Subcutaneous adipose tissue (tissue), 4 donors: ENCODE measurements around the gene IPO13. TPM values are rescaled to one million over a fixed set of nuclear protein-coding genes. Genes with fewer than 3 reads are reported as not detected.

Experiments used
- CTCF ChIP-seq: fragments of 450-650 bp; IDR thresholded peaks from one replicate; pipeline ENCODE4 v1.5.1; 2016; ENCODE audit warnings: low read depth, mild to moderate bottlenecking, control low read depth, antibody characterized with exemption, moderate library complexity
- total RNA-seq, 4 donors: library from RNA; depleted of rRNA; stranded (reverse); fragments of >200 nt; gene quantifications; one replicate each; pipeline ENCODE4 v1.1.0, GENCODE V29; 2016

Gene IPO13
- total RNA-seq, result 10 to 100 TPM; 17.4 to 18.2 (median 17.8) TPM

- no peak for TF ChIP-seq CTCF
Measured at GRCh38 chr1:43946236-43947060, at the start of gene IPO13. IPO13 (plus strand) TSS chr1:43946950; CDS start chr1:43947601, 651 bp downstream.

- no peak for TF ChIP-seq CTCF
Measured at GRCh38 chr1:43898981-43899380, 47.8 kb upstream of the IPO13 start.

- TF ChIP-seq CTCF, result no peak
Measured at GRCh38 chr1:43900386-43900785, 46.4 kb upstream of the IPO13 start.

GRCh38 chr1:43901196-43901961 is 45.4 kb upstream of the IPO13 start:
- no peak for TF ChIP-seq CTCF

- no peak for TF ChIP-seq CTCF
Measured at GRCh38 chr1:43902058-43902831, 44.5 kb upstream of the IPO13 start.

GRCh38 chr1:43904660-43905551 is 41.8 kb upstream of the IPO13 start:
- no peak for TF ChIP-seq CTCF
